H9 (cell line): ENCODE data around the gene XIAP. TPM values are rescaled to one million over a fixed set of nuclear protein-coding genes. Genes with fewer than 3 reads are reported as not detected.

Experiments used
- DNase-seq: peaks from one replicate; pipeline ENCODE4 v3.0.0-alpha.2; 2017
- H2AFZ ChIP-seq: one replicate; pipeline ENCODE4 v1.6.1; 2013; ENCODE audit warnings: mild to moderate bottlenecking, low read length, control low read depth, moderate library complexity
- H2AK5ac ChIP-seq: 2 replicates; pipeline ENCODE4 v1.6.1; 2013; ENCODE audit warnings: low read length, control low read depth, mixed read lengths; ENCODE audit not compliant: insufficient read length
- H2BK120ac ChIP-seq: one replicate; pipeline ENCODE4 v1.6.1; 2013; ENCODE audit warnings: low read depth, mild to moderate bottlenecking, low read length, control low read depth, inconsistent platforms; ENCODE audit not compliant: poor library complexity, severe bottlenecking
- H2BK12ac ChIP-seq: 2 replicates; pipeline ENCODE4 v1.6.1; 2013; ENCODE audit warnings: low read length, control low read depth, mixed read lengths, low read depth; ENCODE audit not compliant: insufficient read length
- H2BK15ac ChIP-seq: 2 replicates; pipeline ENCODE4 v1.6.1; 2013; ENCODE audit warnings: low read depth, low read length, control low read depth
- H2BK20ac ChIP-seq: one replicate; pipeline ENCODE4 v1.6.1; 2013; ENCODE audit warnings: low read depth, mild to moderate bottlenecking, low read length, control low read depth, inconsistent platforms; ENCODE audit not compliant: poor library complexity, severe bottlenecking
- H2BK5ac ChIP-seq: 2 replicates; pipeline ENCODE4 v1.6.1; 2013; ENCODE audit warnings: low read length, control low read depth, mixed read lengths; ENCODE audit not compliant: insufficient read length
- H3K14ac ChIP-seq: 2 replicates; pipeline ENCODE4 v1.6.1; 2013; ENCODE audit warnings: low read length, control low read depth; ENCODE audit not compliant: insufficient read depth
- H3K18ac ChIP-seq: 2 replicates; pipeline ENCODE4 v1.6.1; 2013; ENCODE audit warnings: low read depth, mild to moderate bottlenecking, mixed read lengths, low read length, control low read depth; ENCODE audit not compliant: insufficient read length
- H3K23ac ChIP-seq: 2 replicates; pipeline ENCODE4 v1.6.1; 2013; ENCODE audit warnings: low read length, control low read depth, mixed read lengths, low read depth; ENCODE audit not compliant: insufficient read length
- H3K23me2 ChIP-seq: 2 replicates; pipeline ENCODE4 v1.6.1; 2013; ENCODE audit warnings: low read depth, mild to moderate bottlenecking, mixed read lengths, low read length, control low read depth; ENCODE audit not compliant: insufficient read length, poor library complexity, severe bottlenecking
- H3K27ac ChIP-seq: 2 replicates; pipeline ENCODE4 v1.5.1; 2013; ENCODE audit warnings: low read length, control low read depth, mixed read lengths, low read depth; ENCODE audit not compliant: insufficient read length
- H3K27me3 ChIP-seq: 2 replicates; pipeline ENCODE4 v1.6.1; 2013; ENCODE audit warnings: low read length, control low read depth, inconsistent platforms; ENCODE audit not compliant: insufficient read depth
- H3K4ac ChIP-seq: 2 replicates; pipeline ENCODE4 v1.6.1; 2013; ENCODE audit warnings: low read depth, mild to moderate bottlenecking, control low read depth, inconsistent platforms, low read length, moderate library complexity
- H3K4me1 ChIP-seq: 2 replicates; pipeline ENCODE4 v1.6.1; 2013; ENCODE audit warnings: low read length, control low read depth, inconsistent platforms; ENCODE audit not compliant: insufficient read depth
- H3K4me2 ChIP-seq: 2 replicates; pipeline ENCODE4 v1.6.1; 2013; ENCODE audit warnings: low read length, control low read depth, mixed read lengths; ENCODE audit not compliant: insufficient read length, insufficient read depth
- H3K56ac ChIP-seq: 2 replicates; pipeline ENCODE4 v1.6.1; 2013; ENCODE audit warnings: low read depth, mild to moderate bottlenecking, mixed read lengths, low read length, control low read depth; ENCODE audit not compliant: insufficient read length
- H3K79me1 ChIP-seq: 2 replicates; pipeline ENCODE4 v1.6.1; 2013; ENCODE audit warnings: low read depth, mild to moderate bottlenecking, moderate library complexity, low read length, control low read depth, inconsistent platforms; ENCODE audit not compliant: insufficient read depth, poor library complexity, severe bottlenecking
- H3K79me2 ChIP-seq: 2 replicates; pipeline ENCODE4 v1.6.1; 2013; ENCODE audit warnings: low read length, control low read depth, inconsistent platforms; ENCODE audit not compliant: insufficient read depth
- H3K9ac ChIP-seq: 2 replicates; pipeline ENCODE4 v1.6.1; 2013; ENCODE audit warnings: low read length, control low read depth, mixed read lengths; ENCODE audit not compliant: insufficient read length; ENCODE audit errors: extremely low read depth
- H3K9me3 ChIP-seq: one replicate; pipeline ENCODE4 v1.6.1; 2013; ENCODE audit warnings: low read depth, low read length, inconsistent platforms; ENCODE audit not compliant: control insufficient read depth
- H3T11ph ChIP-seq: one replicate; pipeline ENCODE4 v1.6.1; 2013; ENCODE audit warnings: mild to moderate bottlenecking, low read length, control low read depth, inconsistent platforms
- H4K20me1 ChIP-seq: one replicate; pipeline ENCODE4 v1.6.1; 2013; ENCODE audit not compliant: control insufficient read depth, insufficient read length, insufficient read depth
- H4K5ac ChIP-seq: 2 replicates; pipeline ENCODE4 v1.6.1; 2013; ENCODE audit warnings: low read depth, mild to moderate bottlenecking, mixed read lengths, low read length, control low read depth; ENCODE audit not compliant: insufficient read length
- H4K8ac ChIP-seq: replicated peaks from 2 replicates; pipeline ENCODE4 v1.6.1; 2013; ENCODE audit warnings: low read length, control low read depth, mixed read lengths, low read depth; ENCODE audit not compliant: insufficient read length
- H4K91ac ChIP-seq: 2 replicates; pipeline ENCODE4 v1.6.1; 2013; ENCODE audit warnings: low read depth, mild to moderate bottlenecking, moderate library complexity, mixed read lengths, low read length, control low read depth; ENCODE audit not compliant: insufficient read length
- H3K27ac Mint-ChIP-seq, 3 experiments: 2 replicates in 2 of 3; 3 replicates in 1 of 3; pipeline ENCODE4 v1.8.0; 2020 to 2021; ENCODE audit warnings: mixed read lengths in 3 of 3, mild to moderate bottlenecking in 1 of 3, moderate library complexity in 1 of 3
- H3K27me3 Mint-ChIP-seq: 2 replicates; pipeline ENCODE4 v1.8.0; 2021; ENCODE audit warnings: low read depth, mild to moderate bottlenecking, moderate library complexity, mixed read lengths
- H3K36me3 Mint-ChIP-seq, 3 experiments: 2 replicates in 2 of 3; 3 replicates in 1 of 3; pipeline ENCODE4 v1.8.0; 2020 to 2021; ENCODE audit warnings: low read depth in 3 of 3, mixed read lengths in 3 of 3; ENCODE audit not compliant: insufficient read depth in 1 of 3
- H3K4me1 Mint-ChIP-seq, 2 experiments: 2 replicates each; pipeline ENCODE4 v1.8.0; 2020; ENCODE audit warnings: mixed read lengths in 2 of 2
- H3K4me3 Mint-ChIP-seq, 2 experiments: 2 replicates in 1 of 2; 3 replicates in 1 of 2; pipeline ENCODE4 v1.8.0; 2020 to 2021; ENCODE audit warnings: mild to moderate bottlenecking in 2 of 2, mixed read lengths in 2 of 2, moderate library complexity in 1 of 2
- H3K9me3 Mint-ChIP-seq, 2 experiments: 2 replicates in 1 of 2; 3 replicates in 1 of 2; pipeline ENCODE4 v1.8.0; 2020; ENCODE audit warnings: mild to moderate bottlenecking in 2 of 2, mixed read lengths in 2 of 2, moderate library complexity in 1 of 2
- CTCF ChIP-seq: fragments of 200-600 bp; sonication (generic); conservative IDR thresholded peaks from 3 replicates; pipeline ENCODE4 v1.8.0; 2021; ENCODE audit warnings: antibody characterized with exemption, mild to moderate bottlenecking
- total RNA-seq: library from RNA; stranded (reverse); gene quantifications from 2 replicates; pipeline ENCODE4 v1.2.1, GENCODE V29; 2021

The XIAP gene
- total RNA-seq, 1 experiment from 2014 or later, result 40.5 TPM

GRCh38 chrX:123881330-123881729, 21.5 kb downstream of the XIAP start:
- Histone ChIP-seq H3K4me1 (no peaks in the 10 kb centered on the region), H2BK5ac (no peak overlapping the region), H3K56ac (no peak overlapping the region), H3K18ac (no peak overlapping the region), H3K4me2 (no peak overlapping the region), H2BK120ac (no peak overlapping the region), H4K5ac (no peak overlapping the region), H3K23me2 (no peaks in the 10 kb centered on the region), H3K9ac (no peak overlapping the region), H2AFZ (no peak overlapping the region), H2BK15ac (no peak overlapping the region), H3T11ph (no peak overlapping the region), H4K8ac (no peak overlapping the region), H3K4ac (no peak overlapping the region), H4K91ac (no peak overlapping the region), H2BK12ac (no peak overlapping the region), H3K27me3 (no peaks in the 10 kb centered on the region), H3K79me1 (no peaks in the 10 kb centered on the region), H3K9me3 (no peaks in the 10 kb centered on the region), H3K79me2 (no peaks in the 10 kb centered on the region; the same call in 1 of the 2 replicates), H2AK5ac (no peak overlapping the region), H3K23ac (no peak overlapping the region), H3K14ac (no peak overlapping the region), H2BK20ac (no peak overlapping the region), H3K27ac (no peak overlapping the region), H4K20me1 (no peaks in the 10 kb centered on the region)
- peaks cover 4 to 34% of the 10 kb centered on the region in 2 experiments for H3K9me3 Mint-ChIP-seq
- no peaks in the 10 kb centered on the region for H3K27me3 Mint-ChIP-seq
- peaks cover 5 to 18% (median 11%) of the 10 kb centered on the region in 3 experiments; a peak in 5 of 7 replicates for H3K36me3 Mint-ChIP-seq
- H3K4me3 Mint-ChIP-seq, result no peak overlapping the region
- DNase-seq, result no peak
- no peak for TF ChIP-seq CTCF
- no peak overlapping the region for H3K27ac Mint-ChIP-seq
- H3K4me1 Mint-ChIP-seq, result no peaks in the 10 kb centered on the region
